ENCODE results near the gene HEATR1.

Gene HEATR1

DNA sequence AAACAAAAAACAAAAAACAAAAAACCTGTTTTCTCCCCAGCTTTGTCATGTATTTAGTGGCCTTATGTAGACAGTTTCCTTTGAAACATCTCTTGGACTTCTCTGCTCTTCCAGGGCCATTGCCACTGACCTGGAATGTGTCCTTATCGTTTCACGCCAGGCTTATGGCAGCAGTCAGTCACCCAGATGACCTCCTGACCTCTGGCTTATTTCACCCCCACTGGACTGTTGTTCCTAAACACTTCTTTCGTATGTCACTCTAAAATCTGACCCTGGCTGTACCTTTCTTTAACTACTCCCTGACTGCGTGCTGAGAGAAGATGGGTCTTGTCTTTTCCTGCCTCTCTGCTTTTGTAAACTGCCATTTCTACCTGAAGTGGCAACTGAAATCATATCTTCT, 71.5 kb downstream of the HEATR1 start:
- Histone ChIP-seq H3K27me3 (ENCODE audit: control insufficient read depth in 1 of 2, insufficient read depth in 2 of 2, low read length in 2 of 2) (no peaks in the 10 kb centered on the region), H3K9ac (ENCODE audit: low read length) (no peak overlapping the region), H3K4me3 (ENCODE audit: low read depth in 1 of 2, low read length in 2 of 2) (no peak overlapping the region), H3K36me3 (ENCODE audit: insufficient read depth, low read length) (peaks cover 15% of the 10 kb centered on the region), H3K4me1 (ENCODE audit: insufficient read depth, low read length) (no peaks in the 10 kb centered on the region), H3K27ac (ENCODE audit: low read depth, low read length) (no peak overlapping the region), H3K9me3 (ENCODE audit: low read length) (no peaks in the 10 kb centered on the region)

DNA sequence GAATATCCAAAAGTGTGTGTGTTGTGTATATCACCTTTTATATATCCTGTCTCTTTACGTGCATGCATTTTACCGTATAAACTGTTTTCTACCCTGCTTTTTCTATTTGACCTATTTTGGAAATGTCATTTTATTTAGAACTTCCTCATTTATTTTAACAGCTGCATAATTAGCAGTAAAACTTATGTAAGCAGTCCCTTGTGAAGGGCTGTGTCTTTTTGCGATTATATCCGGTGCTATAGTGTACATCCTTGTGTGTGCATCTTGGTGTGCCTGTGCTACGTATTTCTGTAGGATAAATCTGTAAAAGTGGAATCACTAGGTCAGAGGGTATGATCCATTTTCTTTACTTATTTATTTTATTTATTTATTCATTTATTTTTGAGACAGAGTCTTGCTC, 73.4 kb downstream of the HEATR1 start:
- Histone ChIP-seq H3K9me3 (ENCODE audit: low read length) (no peaks in the 10 kb centered on the region), H3K27ac (ENCODE audit: low read depth, low read length) (no peak overlapping the region), H3K36me3 (ENCODE audit: insufficient read depth, low read length) (peaks cover 28% of the 10 kb centered on the region), H3K27me3 (ENCODE audit: control insufficient read depth in 1 of 2, insufficient read depth in 2 of 2, low read length in 2 of 2) (no peaks in the 10 kb centered on the region), H3K4me1 (ENCODE audit: insufficient read depth, low read length) (no peaks in the 10 kb centered on the region), H3K9ac (ENCODE audit: low read length) (no peak overlapping the region), H3K4me3 (ENCODE audit: low read depth in 1 of 2, low read length in 2 of 2) (no peak overlapping the region)

DNA sequence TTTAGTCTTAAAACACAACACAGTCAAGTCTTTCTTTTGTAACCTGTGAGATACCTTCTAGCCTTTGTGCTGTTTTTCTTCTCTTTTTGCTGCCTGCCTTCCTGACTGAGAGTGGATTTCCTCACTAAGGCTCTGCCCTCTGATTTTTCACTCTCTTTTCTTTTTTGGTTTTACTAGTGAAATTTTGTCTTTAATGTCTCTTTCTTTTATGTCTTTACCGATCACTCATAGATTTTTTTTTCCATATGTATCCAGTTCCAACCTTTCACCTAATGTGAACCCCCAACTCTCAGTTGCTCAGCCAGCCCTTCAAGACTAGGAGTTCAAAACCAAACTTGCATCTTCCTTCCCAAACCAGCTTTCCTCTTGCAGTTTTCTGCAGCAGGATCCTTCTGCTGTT, 74.0 kb downstream of the HEATR1 start:
- no peaks in the 10 kb centered on the region for H3K4me1 ChIP-seq (ENCODE audit: insufficient read depth, low read length)
- H3K4me3 ChIP-seq (ENCODE audit: low read depth in 1 of 2, low read length in 2 of 2) = no peak overlapping the region
- H3K9ac ChIP-seq (ENCODE audit: low read length) = no peak overlapping the region
- H3K27ac ChIP-seq (ENCODE audit: low read depth, low read length) = no peak overlapping the region
- H3K9me3 ChIP-seq (ENCODE audit: low read length) = no peaks in the 10 kb centered on the region
- peaks cover 30% of the 10 kb centered on the region for H3K36me3 ChIP-seq (ENCODE audit: insufficient read depth, low read length)
- H3K27me3 ChIP-seq (ENCODE audit: control insufficient read depth in 1 of 2, insufficient read depth in 2 of 2, low read length in 2 of 2) = no peaks in the 10 kb centered on the region

DNA sequence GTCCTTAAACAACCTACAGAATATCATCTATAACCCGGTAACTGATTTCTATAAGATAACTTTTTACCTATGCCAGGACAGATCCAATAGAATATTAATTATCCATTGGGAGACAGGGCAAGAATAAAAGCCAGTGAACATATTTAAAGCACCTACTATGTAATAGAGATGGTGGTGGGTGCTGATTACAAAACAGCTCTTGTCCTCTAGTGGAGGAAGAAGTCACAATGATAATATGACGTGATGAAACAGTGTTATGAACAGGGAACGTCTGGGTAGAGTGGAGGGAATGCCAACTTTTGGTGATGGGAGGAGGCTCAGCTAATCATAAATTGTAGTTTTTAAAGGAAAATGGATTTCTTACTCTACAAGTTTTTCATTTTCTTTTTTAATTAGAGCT, 78.2 kb downstream of the HEATR1 start:
- no peak overlapping the region for H3K4me3 ChIP-seq (ENCODE audit: low read depth in 1 of 2, low read length in 2 of 2)
- H3K36me3 ChIP-seq (ENCODE audit: insufficient read depth, low read length) = peaks cover 20% of the 10 kb centered on the region
- peaks cover 6% of the 10 kb centered on the region for H3K4me1 ChIP-seq (ENCODE audit: insufficient read depth, low read length)
- no peaks in the 10 kb centered on the region for H3K27me3 ChIP-seq (ENCODE audit: control insufficient read depth in 1 of 2, insufficient read depth in 2 of 2, low read length in 2 of 2)
- H3K27ac ChIP-seq (ENCODE audit: low read depth, low read length) = no peak overlapping the region
- no peaks in the 10 kb centered on the region for H3K9me3 ChIP-seq (ENCODE audit: low read length)
- no peak overlapping the region for H3K9ac ChIP-seq (ENCODE audit: low read length)

DNA sequence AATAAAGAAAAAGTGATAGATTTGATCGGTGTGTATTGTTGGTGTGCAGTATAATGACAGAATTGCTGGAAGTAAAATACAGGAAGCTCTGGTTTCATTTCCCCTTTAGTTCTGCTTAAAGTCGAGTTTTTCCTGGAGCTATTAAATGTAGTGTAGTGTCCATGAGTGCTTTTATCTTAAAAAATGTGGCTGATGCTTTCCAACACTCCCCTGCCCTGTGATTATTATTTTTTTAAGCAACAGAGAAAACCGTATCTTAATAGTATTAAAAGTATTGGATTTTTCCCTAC, 79.5 kb downstream of the HEATR1 start:
- peak overlapping the region; percentile 69 for H3K9ac ChIP-seq (ENCODE audit: low read length)
- peaks cover 6% of the 10 kb centered on the region for H3K4me1 ChIP-seq (ENCODE audit: insufficient read depth, low read length)
- peak overlapping the region in 1 of 2 donors; percentile 81 for H3K4me3 ChIP-seq (ENCODE audit: low read depth in 1 of 2, low read length in 2 of 2)
- H3K27ac ChIP-seq (ENCODE audit: low read depth, low read length) = peak overlapping the region; percentile 87
- H3K9me3 ChIP-seq (ENCODE audit: low read length) = no peaks in the 10 kb centered on the region
- H3K36me3 ChIP-seq (ENCODE audit: insufficient read depth, low read length) = peaks cover 15% of the 10 kb centered on the region
- H3K27me3 ChIP-seq (ENCODE audit: control insufficient read depth in 1 of 2, insufficient read depth in 2 of 2, low read length in 2 of 2) = no peaks in the 10 kb centered on the region

DNA sequence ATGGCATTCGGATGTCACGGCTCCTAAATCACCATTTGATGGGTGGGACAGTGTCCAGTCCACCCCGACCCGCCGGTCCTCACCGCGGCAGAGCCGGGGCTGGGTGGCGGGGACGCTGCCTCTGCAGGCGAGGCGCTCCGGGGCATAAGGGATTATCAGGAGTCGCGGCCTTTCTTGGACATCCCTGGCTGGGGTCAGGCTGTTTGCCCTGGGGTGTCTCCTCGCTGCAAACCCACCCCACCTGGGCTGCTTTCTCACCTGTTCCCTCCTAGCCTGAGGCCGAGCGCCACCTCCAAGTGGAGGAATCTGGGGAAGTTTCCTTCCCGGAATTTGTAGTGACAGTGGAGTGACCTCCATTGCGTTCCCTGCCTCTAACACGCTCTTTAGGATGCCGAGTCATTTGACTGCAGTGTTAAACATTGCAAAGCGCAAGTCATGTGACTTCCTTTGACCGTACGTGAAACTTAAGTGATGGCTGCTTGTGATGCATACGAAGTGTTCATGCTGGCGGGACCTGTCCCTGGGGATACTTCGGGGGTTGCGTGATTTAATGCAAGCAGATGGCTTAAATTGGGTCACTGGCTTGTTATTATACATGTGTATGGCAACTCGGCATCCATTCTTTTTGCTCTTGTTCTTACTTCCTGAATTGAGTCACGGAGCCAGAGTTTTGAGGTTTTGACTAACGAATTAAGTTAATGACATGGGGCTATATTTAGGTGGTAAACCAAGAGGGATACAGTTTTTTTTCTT, 80.0 kb downstream of the HEATR1 start:
- Histone ChIP-seq H3K36me3 (ENCODE audit: insufficient read depth, low read length) (peaks cover 15% of the 10 kb centered on the region), H3K4me1 (ENCODE audit: insufficient read depth, low read length) (peaks cover 6% of the 10 kb centered on the region), H3K27ac (ENCODE audit: low read depth, low read length) (peak overlapping the region; percentile 87), H3K9ac (ENCODE audit: low read length) (peak overlapping the region; percentile 69), H3K4me3 (ENCODE audit: low read depth in 1 of 2, low read length in 2 of 2) (peak overlapping the region; percentile 81 to 91), H3K9me3 (ENCODE audit: low read length) (no peaks in the 10 kb centered on the region), H3K27me3 (ENCODE audit: control insufficient read depth in 1 of 2, insufficient read depth in 2 of 2, low read length in 2 of 2) (no peaks in the 10 kb centered on the region)

DNA sequence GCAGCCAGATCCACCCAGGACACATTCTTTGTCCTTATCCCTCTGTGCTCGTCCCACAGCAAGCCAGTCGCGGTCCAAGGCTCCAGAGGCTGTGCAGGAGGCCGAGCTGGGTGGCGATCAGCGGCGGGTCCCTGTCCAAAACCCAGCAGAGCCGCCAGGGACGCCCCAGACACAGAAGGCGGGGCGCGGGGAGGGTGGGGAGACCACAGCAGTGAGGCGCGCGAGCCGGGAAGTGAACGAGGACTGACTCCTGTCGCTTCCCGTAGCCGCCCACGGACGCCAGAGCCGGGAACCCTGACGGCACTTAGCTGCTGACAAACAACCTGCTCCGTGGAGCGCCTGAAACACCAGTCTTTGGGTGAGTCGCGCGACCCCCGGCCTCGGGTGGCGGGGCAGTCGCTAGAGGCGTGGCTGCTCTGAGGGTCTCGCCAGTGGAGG, 80.6 kb downstream of the HEATR1 start, which contains the start of gene LGALS8:
Gene LGALS8 (plus strand): TSS at position 279 of the 438 bp plus-strand sequence. CDS start 2,089 bp downstream, outside the sequence.
- H3K36me3 ChIP-seq (ENCODE audit: insufficient read depth, low read length) = peaks cover 15% of the 10 kb centered on the region
- peak within 1 kb of the TSS; percentile 69 for H3K9ac ChIP-seq (ENCODE audit: low read length)
- H3K27ac ChIP-seq (ENCODE audit: low read depth, low read length) = peak within 1 kb of the TSS; percentile 87
- peak within 1 kb of the TSS; percentile 81 to 91 for H3K4me3 ChIP-seq (ENCODE audit: low read depth in 1 of 2, low read length in 2 of 2)
- H3K27me3 ChIP-seq (ENCODE audit: control insufficient read depth in 1 of 2, insufficient read depth in 2 of 2, low read length in 2 of 2) = no peaks in the 10 kb centered on the region
- no peaks in the 10 kb centered on the region for H3K9me3 ChIP-seq (ENCODE audit: low read length)
- H3K4me1 ChIP-seq (ENCODE audit: insufficient read depth, low read length) = peaks cover 6% of the 10 kb centered on the region

DNA sequence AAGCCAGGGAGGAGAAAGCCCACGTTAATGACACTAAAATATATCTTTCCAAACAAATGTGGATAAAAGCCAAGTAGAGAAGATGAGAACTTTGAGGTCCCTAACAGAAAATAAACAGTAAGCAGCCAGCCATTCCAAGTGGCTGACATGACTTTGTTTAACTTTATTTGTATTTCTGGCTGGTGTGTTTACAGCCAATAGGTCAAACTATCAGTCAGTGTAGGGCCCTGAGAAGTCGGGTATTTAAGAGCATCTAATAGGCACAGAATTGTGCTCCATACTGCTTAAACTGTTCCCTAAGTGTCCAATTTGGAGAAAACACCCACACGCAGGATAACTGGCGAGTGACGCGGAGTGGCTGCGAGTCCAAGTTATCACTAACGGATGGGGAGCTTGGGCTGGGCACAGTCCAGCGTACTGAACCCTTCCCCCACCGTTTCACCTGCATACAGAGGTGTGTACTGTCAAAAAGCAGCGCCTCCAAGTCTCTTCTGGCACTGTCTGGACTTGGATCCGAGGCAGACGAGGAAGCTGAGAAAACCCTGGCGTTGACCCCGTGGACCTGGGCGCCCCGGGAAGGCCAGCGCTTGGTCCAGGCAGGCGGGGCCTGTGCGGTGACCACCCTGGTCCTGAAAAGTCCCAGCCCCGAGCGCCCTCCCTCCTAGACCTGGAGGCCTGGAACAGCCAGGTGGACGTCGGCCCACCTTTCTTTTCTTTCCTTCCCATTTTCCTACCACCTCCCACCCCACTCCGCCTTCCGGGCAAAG, 81.2 kb downstream of the HEATR1 start:
- H3K27ac ChIP-seq (ENCODE audit: low read depth, low read length) = peak overlapping the region; percentile 87
- peak overlapping the region; percentile 69 for H3K9ac ChIP-seq (ENCODE audit: low read length)
- H3K4me3 ChIP-seq (ENCODE audit: low read depth in 1 of 2, low read length in 2 of 2) = peak overlapping the region; percentile 81 to 91
- H3K4me1 ChIP-seq (ENCODE audit: insufficient read depth, low read length) = peaks cover 6% of the 10 kb centered on the region
- H3K27me3 ChIP-seq (ENCODE audit: control insufficient read depth in 1 of 2, insufficient read depth in 2 of 2, low read length in 2 of 2) = no peaks in the 10 kb centered on the region
- peaks cover 15% of the 10 kb centered on the region for H3K36me3 ChIP-seq (ENCODE audit: insufficient read depth, low read length)
- no peaks in the 10 kb centered on the region for H3K9me3 ChIP-seq (ENCODE audit: low read length)

DNA sequence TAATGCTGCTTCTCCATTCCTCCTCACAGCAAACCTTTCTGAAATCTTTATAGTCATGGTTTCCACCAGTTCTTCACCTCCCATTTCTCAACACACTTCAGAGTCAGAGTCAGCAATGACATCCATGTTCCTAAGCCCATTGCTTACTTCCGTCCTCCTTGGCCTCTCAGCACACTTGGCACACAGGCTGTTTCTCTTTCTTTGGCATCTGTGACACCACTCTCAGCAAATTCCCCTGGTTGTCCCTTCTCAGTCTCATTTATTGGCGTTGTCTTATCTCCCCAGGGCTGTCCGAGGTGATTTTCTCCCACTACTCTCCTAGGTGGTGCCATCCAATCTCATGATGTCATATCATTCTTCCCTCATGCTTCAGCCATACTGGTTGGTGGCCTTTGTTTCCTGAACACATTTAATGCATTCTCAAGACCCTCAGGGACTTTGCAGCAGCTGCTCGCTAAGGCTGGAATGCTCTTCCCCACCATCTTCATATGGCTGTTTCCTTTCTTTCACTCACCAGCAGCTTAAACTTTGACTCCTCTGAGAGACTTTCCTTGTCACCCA, 83.8 kb downstream of the HEATR1 start:
- Histone ChIP-seq H3K9ac (ENCODE audit: low read length) (no peak overlapping the region), H3K27ac (ENCODE audit: low read depth, low read length) (no peak overlapping the region), H3K4me1 (ENCODE audit: insufficient read depth, low read length) (peaks cover 6% of the 10 kb centered on the region), H3K9me3 (ENCODE audit: low read length) (no peaks in the 10 kb centered on the region), H3K36me3 (ENCODE audit: insufficient read depth, low read length) (no peaks in the 10 kb centered on the region), H3K27me3 (ENCODE audit: control insufficient read depth in 1 of 2, insufficient read depth in 2 of 2, low read length in 2 of 2) (no peaks in the 10 kb centered on the region), H3K4me3 (ENCODE audit: low read depth in 1 of 2, low read length in 2 of 2) (no peak overlapping the region)

DNA sequence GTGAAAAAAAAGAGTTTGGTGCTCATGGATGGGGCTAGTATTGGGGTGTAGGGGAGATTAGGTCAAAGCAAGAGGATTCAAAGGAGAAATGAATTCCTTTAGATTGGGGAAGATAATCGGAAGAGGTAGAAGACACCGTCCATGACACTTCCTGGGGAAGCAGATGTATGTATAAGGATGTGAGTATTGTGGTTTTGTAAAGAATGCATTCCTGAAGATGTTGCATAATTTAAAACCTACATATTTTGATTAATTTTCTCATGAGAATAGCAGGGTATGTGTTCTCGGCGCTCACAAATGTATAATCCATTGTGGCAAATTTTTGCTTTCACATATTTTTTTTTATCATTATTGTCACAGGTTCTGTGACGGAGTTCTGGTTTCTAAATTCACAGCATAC, 86.0 kb downstream of the HEATR1 start:
- Histone ChIP-seq H3K9ac (ENCODE audit: low read length) (no peak overlapping the region), H3K27ac (ENCODE audit: low read depth, low read length) (no peak overlapping the region), H3K4me1 (ENCODE audit: insufficient read depth, low read length) (no peaks in the 10 kb centered on the region), H3K36me3 (ENCODE audit: insufficient read depth, low read length) (no peaks in the 10 kb centered on the region), H3K27me3 (ENCODE audit: control insufficient read depth in 1 of 2, insufficient read depth in 2 of 2, low read length in 2 of 2) (no peaks in the 10 kb centered on the region), H3K9me3 (ENCODE audit: low read length) (no peaks in the 10 kb centered on the region), H3K4me3 (ENCODE audit: low read depth in 1 of 2, low read length in 2 of 2) (no peak overlapping the region)

DNA sequence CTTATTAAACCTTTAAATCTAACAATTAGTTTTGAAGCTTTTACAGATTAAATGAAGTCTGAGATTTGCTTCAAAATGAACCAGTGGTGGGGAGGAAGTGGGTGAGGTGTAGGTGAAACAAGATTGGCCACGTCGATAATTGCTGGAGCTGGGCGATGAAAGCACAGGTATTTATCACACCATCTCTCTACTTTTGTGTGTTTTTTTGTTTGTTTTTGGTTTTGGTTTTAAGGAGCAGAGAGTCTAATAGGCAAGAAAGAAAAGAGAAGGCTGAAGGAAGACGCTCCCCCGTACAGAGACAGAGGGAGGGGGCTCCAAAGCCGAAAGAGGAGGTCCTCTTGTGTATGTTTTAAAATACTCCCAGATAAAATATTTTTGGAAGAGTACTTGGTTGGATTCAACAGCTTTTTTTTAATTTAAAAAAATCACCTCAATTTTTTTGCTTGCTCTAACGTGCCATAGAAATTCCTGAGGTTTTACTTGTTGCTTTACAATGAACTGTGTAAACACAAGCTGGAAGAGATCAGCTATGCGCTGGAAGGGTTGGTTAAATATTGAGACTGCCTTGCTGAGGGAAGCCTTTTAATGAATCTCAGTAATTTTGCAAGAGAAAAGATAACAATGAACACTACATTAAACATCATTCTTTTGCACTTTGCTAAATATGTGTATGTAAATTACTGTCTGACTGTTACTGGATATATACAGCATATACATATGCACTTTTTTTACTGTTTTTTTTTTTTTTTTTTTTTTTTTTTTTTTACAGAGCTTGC, 87.2 kb downstream of the HEATR1 start:
- Histone ChIP-seq H3K9me3 (ENCODE audit: low read length) (no peaks in the 10 kb centered on the region), H3K27me3 (ENCODE audit: control insufficient read depth in 1 of 2, insufficient read depth in 2 of 2, low read length in 2 of 2) (no peaks in the 10 kb centered on the region), H3K9ac (ENCODE audit: low read length) (no peak overlapping the region), H3K27ac (ENCODE audit: low read depth, low read length) (no peak overlapping the region), H3K4me3 (ENCODE audit: low read depth in 1 of 2, low read length in 2 of 2) (no peak overlapping the region), H3K36me3 (ENCODE audit: insufficient read depth, low read length) (no peaks in the 10 kb centered on the region), H3K4me1 (ENCODE audit: insufficient read depth, low read length) (no peaks in the 10 kb centered on the region)

Data from muscle layer of colon (tissue), 2 donors.